ENCODE measurements around the gene IFFO2. TPM values are rescaled to one million over a fixed set of nuclear protein-coding genes. Genes with fewer than 3 reads are reported as not detected.
A peak's percentile ranks its signal among the peaks of the same experiment; 100 is the strongest.

The IFFO2 gene
- total RNA-seq, 1 donor from 2014 or later, result 4.1 TPM

GRCh38 chr1:18951818-18952391 lies 4.6 kb downstream of the IFFO2 start:
- ATAC-seq, result no peak

GRCh38 chr1:18951416-18951815 lies 5.1 kb downstream of the IFFO2 start:
- ATAC-seq, result no peak
- no peak for DNase-seq (ENCODE audit: low spot score)

More at GRCh38 chr1:18951818-18952391, 4.6 kb downstream of the IFFO2 start:
- no peak for DNase-seq (ENCODE audit: low spot score)

- no peak for ATAC-seq
Observed at GRCh38 chr1:18950401-18951026, 6.0 kb downstream of the IFFO2 start.

GRCh38 chr1:18949686-18950400 lies 6.6 kb downstream of the IFFO2 start:
- no peak for ATAC-seq
- no peak for DNase-seq (ENCODE audit: low spot score)

More at GRCh38 chr1:18950401-18951026, 6.0 kb downstream of the IFFO2 start:
- no peak for DNase-seq (ENCODE audit: low spot score)

DNA sequence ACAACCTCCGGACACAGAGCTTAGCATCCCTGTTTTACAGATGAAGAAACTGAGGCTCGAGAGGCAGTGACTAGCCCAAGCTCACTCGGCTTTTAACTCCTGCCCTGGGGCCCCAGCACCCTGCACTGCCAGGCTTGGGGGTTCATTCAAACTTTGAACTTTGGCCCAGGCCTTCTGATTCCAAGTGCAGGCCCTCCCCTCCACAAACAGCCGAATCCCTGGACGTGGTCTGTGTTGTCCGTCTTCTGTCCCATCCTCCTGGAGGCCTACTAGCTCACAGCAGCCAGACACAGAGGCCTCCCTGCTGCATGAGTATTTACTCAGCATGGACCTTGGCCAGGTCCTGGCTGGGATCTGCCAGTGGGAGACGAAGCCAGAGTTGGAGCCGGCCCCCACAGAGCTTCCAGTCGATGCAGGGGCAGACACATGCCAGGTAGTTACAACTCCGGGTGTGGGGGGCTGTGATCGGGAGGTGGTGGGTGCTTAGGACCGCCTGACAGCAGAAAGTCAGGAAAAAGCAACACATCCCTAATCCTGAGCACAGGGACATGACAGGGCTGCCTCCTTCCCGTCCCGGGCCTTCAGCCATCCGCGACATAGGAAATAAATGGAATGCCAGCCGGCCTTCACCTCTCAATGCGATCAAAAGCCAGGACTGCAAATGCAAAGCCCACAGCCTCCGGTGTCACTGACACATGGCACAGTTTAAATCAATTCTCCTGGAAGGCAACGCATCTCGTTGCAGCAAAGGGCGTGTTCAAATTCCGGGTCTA lies 7.4 kb downstream of the IFFO2 start:
- DNase-seq (ENCODE audit: low spot score), result peak; percentile 89
- peak; percentile 85 for ATAC-seq

GRCh38 chr1:18948048-18948912 lies 8.2 kb downstream of the IFFO2 start:
- DNase-seq (ENCODE audit: low spot score), result peak; percentile 81
- ATAC-seq, result peak; percentile 67

GRCh38 chr1:18947570-18947969 lies 8.9 kb downstream of the IFFO2 start:
- no peak for DNase-seq (ENCODE audit: low spot score)
- ATAC-seq, result no peak

- ATAC-seq, result no peak
Observed at GRCh38 chr1:18946550-18947381, 9.7 kb downstream of the IFFO2 start.

DNA sequence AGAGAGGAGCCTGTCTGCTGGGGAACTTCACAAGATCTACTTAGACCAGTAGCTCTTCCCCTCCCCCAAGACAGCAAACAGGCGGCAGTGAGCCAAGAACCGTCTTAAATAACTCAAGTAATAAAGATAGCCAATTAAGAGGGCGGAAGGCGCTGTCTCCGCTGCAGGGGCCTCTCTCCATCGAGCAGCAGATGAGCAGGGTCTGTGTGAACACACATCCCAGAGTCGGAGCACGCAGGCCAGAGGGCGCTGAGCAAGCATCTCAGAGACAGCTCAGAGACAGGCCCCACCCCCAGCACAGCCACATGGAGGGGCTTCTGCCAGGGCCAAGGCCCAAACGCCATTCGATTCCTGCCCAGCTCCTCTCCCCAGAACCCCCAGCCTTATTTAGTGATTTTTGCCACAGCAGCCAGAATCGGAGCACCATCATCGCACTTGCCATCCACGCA lies 11.1 kb downstream of the IFFO2 start:
- ATAC-seq (no peak), DNase-seq (ENCODE audit: low spot score) (no peak)

More at GRCh38 chr1:18946550-18947381, 9.7 kb downstream of the IFFO2 start:
- no peak for DNase-seq (ENCODE audit: low spot score)

DNA sequence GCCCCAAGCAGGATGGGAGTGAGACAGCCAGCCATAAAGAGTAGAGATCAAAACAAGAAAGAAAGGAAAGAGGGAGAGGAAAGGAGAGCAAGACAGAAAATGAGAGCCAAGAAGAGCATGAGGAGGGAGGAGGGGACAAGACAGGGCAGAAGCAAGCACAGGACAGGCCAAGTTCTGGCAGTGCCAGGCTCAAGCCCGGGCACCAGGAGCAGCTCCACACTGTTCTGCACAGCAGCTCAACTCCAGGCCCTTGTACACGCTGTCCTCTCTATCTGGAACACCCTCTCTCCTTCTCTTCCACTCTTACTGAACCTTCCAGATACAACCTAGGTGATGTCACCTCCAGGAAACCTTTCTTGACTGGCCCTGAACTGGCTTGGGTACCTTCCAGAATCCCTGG lies 11.7 kb downstream of the IFFO2 start:
- no peak for ATAC-seq
- DNase-seq (ENCODE audit: low spot score), result no peak

GRCh38 chr1:18943914-18944572 lies 12.4 kb downstream of the IFFO2 start:
- DNase-seq (ENCODE audit: low spot score), result no peak
- no peak for ATAC-seq

DNA sequence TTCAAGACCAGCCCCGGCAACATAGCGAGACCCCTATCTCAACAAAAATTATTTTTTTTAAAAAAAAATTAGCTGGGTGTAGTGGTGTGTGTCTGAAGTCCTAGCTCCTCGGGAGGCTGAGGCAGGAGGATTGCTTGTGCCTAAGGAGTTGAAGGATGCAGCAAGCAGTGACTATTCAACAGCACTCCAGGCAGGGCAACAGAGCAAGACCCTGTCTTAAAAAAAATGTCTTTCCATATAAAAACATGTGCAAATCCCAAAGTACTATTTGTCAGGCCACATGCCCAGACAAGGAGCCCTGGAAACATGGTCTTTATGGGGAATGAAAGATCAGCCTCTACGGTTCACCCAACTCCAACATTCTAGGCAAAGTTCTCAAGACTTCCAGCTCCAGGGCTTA lies 13.3 kb downstream of the IFFO2 start:
- ATAC-seq (no peak), DNase-seq (ENCODE audit: low spot score) (no peak)

DNA sequence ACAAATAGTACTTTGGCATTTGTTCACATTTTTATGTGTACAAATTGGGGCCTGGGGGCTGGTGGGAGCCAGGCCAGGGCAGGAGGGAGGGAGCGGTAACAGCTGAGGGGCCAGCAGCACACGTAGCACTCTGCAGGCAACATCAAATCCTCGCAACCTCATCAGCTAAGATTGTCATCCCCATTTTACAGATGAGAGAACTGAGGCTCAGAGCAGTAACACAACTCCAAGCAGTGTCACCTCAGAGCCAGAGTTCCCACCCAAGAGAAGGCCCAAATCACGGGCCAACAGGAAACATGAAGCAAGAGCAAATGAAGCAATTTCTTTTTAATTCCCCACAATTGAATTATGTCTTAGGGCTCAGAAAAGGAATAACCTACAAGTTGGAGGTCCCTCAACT lies 14.1 kb downstream of the IFFO2 start:
- no peak for ATAC-seq
- DNase-seq (ENCODE audit: low spot score), result no peak

DNA sequence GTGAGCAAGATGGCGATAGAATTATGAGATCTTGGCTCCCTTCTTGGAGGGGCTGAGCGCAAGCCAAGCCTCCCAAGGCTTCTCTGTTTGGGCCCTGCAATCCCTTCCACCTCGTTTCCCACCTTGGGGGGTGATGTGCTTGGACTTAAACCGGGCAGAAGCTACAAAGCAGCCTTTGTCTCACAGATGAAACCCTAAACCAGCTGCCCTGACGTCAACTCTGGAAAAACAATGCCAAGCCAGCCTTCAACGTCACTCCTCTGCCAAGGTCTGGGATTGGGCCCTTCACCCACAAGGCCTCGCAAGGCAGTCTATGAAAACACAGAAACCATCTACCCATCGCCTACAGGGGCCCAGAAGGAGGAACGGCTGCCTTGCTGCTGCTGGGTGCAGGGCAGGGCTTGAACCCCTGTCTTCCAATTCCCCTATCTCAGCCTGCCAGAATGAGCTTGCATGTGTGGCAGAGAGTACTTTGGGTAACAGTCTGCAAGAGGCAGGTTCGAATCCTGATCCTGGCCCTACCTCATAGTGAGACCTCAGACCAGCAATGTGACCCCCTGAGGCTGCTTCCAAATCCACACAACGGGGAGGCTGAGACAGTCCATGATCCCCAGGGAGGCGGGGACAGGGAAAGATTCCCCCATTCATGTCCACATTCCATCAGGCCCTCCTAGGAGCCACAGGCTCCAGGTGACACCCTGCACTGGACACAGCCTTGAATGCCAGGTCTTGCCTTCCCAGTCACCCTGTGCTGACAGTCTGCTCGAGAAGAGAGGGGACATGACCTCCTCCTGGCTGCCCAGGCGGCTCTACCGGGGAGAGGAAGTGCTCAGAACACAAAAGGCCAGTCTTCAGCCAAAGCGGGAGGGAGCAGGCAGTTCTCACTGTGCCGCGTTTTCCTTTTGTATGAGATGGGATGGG lies 15.0 kb downstream of the IFFO2 start:
- no peak for DNase-seq (ENCODE audit: low spot score)
- ATAC-seq, result peak; percentile 21

GRCh38 chr1:18940303-18941020 lies 16.0 kb downstream of the IFFO2 start:
- DNase-seq (ENCODE audit: low spot score), result no peak
- ATAC-seq, result no peak

DNA sequence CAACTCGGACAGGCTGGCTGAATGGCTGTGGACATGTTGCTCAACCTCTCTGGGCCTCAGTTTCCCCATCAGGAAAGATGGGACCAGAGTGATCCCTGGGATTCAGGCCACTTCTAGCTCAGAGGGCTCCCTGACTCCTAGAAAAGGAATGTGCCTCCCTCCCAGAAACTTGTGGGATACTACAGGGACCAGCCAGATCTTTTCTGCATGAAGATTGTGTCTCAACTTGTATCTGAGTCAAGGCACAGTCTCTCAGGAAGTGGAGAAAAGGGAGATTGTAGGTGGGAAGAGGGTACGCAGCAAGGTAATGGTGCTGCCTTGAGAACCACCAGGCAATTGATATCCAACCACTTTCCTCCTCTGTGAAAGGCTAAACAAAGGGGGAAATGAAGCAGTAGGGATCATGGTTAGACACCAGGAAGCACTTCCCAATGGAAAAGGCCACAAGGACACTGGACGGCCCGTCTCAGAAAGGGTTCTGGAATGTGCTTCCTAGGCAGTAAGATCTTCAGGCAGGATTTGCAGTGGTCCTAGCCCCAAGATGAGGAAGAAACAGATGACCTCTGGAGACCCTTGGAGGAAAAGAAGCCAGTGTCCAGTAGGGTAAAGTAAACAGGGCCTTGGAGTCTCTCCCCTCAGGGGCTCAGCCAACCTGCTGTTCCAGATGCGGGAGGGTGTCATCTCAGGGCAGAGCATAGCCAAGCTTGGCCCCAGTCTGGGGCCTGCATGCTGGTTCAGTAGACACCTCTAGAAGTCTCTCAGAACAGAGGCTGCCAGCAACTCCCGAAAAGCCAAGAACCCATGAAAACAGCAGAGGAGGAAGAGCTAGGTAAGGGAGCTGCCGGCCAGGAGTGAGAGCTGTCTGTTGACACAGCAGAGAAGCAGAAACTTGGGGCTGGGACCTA lies 16.8 kb downstream of the IFFO2 start:
- ATAC-seq (no peak), DNase-seq (ENCODE audit: low spot score) (no peak)
